HG02938 (cell line): Measurements from ENCODE around the gene CHD6.

ENCODE experiments used
- ATAC-seq: cut with Tn5 transposase; IDR thresholded peaks from one replicate; pipeline ENCODE4 v1.9.1; 2021; ENCODE audit warnings: mild to moderate bottlenecking, moderate library complexity; ENCODE audit not compliant: unreplicated experiment

The CHD6 gene

DNA sequence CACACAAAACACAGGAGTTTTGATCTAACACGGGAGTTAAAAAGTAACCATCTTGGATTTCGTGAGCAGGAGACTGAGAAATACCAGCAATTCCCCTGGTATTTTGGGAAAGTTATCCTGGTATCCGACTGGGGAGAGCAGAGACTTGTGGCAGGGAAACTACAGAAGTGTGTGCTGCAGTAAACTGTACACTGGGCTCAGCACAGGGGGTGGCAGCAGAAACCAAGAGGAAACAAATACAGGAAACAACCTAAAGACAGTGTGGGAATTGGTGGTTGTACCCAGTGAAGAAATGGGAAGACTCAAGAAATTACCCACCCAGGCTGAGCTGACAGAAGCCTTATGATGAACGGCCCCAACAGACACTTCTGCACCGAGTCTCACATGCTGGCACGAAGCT, 109.8 kb downstream of the CHD6 start:
- no peak for ATAC-seq

DNA sequence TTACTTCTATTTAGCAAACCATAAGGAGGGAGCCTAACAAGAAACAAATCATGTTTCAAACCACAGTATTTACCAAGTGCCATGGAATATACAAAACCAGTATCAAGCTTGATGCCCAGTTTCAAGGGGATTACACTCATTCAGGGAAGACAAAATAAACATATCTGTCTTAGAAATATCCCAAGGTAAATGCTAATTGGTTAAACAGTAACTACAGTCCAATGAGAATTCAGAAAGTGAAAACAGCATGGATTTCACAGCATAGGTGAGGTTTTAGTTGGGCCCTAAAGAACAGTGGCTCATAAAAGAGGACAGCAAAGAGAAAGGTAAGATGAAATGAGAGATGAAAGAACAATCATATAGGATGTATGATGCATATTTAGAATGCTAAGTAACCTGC, 110.3 kb downstream of the CHD6 start:
- ATAC-seq = no peak

GRCh38 chr20:41507436-41507835, 110.7 kb downstream of the CHD6 start:
- ATAC-seq = no peak

DNA sequence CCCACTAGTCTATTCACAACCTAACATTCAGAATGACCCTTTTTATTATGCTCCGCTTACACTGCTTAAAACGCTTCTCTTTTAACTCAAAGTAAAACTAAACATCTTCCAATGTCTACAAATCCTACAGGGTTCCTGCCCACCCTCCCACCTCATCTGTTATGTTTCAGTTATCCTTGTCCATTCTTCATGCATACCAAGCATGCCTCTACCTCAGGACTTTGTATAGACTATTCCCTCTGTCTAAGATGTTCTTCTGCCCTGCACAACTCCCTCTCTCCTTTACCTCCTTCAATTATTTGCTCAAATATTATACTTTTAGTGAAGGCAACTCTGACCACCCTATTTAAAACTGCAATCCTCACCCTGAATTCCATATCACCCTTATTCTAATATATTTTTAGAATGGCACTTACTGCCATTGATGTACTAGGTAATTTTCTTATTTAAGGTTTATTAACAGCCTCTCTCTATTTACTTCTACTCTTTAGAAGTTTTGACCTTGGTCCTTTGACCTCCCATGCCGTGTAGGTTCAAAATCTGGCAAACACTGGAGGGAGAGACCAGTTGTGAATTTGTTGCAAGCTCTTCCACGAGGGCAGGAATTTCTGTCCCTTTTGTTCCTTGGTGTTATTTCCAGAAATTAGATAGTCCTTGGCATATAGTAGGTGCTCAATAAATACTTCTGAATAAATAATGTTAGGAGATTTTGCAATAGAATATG, 111.8 kb downstream of the CHD6 start:
- ATAC-seq = no peak

- no peak for ATAC-seq
Measured at GRCh38 chr20:41505184-41505583, 113.0 kb downstream of the CHD6 start.

GRCh38 chr20:41501376-41501775, 116.8 kb downstream of the CHD6 start:
- ATAC-seq = no peak

DNA sequence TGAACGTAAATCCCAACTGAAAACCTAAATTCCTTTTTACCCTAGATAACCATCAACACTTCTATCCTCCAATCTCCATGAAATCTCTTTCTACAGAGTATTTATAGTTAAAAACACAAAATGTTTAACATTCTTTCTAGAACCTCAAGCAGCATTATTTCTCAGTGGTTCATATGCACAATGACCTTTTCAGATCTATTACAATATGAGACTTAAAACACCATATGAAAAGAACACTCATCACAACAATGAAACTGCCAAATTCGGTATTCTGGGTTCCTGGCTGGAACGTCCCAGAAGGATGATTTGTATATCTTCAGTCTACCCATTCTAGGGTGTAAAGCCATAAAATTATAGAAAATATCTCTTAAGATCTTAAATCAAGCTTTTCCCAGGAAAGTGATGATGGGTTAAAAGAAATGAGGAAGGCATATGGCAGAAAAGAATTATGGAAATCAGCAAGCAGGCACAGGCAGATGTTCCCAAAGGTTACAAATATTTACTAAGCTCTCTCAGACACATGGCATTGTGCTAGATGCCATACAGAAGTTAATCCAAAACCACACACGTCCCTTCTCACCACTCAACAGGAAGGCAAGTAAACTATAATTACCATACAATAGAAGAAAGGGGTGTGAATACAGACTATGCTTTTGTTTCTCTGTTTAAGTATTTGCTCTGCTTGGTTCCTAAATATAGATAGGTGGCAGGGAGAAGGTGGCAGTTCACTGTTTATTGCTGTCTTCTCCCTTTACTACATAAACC, 118.0 kb downstream of the CHD6 start:
- ATAC-seq = no peak

DNA sequence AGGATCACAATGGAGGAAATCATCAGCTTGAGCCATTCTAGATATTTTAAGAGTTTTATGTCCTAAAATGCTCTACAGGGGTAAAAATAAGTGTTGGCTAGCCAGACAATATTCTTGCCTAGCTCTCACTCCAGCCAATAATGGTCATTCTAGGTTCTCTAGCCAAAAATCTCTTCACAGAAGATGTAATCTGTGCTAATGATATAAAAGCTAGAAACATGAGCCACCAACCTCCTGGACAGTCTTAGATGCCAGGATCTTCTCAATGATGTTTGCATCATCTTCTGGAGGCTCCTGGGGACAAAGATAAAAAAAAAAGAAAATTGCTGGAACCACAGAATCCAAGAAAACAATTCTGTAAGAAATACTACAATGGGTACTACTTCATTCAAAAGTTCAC, 119.1 kb downstream of the CHD6 start:
- no peak for ATAC-seq

DNA sequence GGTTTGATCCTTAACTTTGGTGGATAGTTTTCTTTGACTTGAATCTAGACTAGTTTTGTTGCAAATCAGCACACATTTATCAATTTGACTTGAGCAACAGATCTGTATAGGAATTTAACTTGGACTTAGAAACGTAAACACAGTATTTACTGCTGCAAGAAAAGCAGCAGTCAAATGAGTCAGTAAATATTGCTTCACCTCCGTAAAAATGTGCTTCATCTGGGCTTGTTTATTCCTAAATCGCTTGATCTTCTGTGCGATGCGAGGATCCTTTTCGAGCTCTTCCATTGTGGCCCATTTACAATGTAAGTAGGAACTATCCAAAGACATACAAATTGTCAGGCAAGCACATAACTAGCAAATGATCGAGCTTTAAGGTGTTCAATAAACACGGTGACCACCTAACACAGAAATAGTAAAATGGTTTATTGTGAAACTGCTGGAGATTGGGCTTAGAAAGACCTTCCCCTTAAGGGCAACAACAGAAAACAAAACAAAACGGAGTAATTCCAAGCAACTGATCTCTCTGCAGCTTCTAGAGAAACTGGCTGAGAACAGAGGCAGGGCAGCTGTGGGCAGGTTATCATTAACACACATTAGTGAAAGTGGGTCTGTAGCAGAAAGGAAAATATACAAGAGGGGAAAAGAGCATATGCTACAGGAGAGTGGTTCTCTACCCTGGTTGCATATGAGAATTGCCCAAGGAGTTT, 120.8 kb downstream of the CHD6 start:
- no peak for ATAC-seq

- no peak for ATAC-seq
Measured at GRCh38 chr20:41494451-41494850, 123.7 kb downstream of the CHD6 start.

DNA sequence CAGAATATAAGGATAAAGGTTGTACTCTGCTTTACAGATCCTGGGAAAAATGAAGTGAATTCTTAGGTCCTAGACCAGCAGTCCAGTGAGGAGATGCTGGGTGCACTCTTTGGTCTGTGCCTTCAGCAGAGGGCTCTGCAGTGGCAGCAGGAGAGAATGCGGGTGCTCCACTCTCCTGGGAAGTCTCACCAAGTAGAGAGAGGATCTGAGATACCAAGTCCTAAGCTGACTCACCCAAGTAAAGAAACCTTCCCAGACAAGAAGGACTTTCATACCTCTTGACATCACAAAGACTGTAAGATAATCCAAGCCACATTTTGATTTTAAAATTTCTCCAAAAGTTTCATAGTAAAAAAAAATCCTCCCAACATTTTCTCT, 134.6 kb downstream of the CHD6 start:
- ATAC-seq = no peak

DNA sequence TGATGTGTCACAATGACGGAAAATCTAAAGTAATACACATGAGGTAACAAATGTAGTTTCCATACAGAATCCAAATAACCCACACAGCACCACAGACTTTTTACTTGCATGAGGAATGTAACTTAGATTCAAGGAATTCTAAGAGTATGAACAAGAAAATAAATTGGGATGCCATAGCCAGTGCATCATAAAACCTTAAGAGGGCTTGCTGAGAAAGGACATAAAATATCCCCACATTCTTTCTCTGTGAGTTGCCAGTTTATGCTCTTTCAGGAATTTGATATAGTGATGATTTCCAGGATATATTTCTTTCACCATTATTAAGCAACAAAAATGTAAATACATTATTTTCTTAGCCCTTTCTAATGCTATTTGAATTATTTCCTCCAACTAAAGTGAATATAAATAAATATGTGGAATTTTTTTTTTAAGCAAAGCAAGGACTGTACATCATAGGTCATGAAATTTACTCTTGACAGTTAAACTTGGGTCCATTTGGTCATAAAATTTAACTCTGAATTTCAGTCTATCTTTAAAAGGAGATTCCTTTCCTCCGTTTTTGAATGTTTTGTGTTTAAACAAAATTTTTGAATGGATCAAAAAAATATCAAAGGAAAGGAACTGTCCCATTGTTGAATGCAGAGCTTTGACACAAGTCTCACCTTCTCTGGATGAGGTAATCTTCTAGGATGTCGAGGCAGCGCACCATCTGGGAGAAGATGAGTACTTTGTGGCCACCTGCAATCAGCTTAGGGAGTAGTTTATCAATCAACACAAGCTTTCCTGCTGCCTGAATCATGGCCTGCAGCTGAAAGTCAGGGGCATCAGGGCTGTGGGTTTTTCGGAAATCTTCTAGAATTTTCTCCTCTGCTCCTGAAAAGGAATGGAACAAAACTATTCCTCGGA, 135.3 kb downstream of the CHD6 start:
- ATAC-seq = no peak

GRCh38 chr20:41480054-41480770, 138.0 kb downstream of the CHD6 start:
- ATAC-seq = no peak

- no peak for ATAC-seq
Measured at GRCh38 chr20:41479113-41479512, 139.1 kb downstream of the CHD6 start.

- ATAC-seq = no peak
Measured at GRCh38 chr20:41478026-41478425, 140.2 kb downstream of the CHD6 start.

DNA sequence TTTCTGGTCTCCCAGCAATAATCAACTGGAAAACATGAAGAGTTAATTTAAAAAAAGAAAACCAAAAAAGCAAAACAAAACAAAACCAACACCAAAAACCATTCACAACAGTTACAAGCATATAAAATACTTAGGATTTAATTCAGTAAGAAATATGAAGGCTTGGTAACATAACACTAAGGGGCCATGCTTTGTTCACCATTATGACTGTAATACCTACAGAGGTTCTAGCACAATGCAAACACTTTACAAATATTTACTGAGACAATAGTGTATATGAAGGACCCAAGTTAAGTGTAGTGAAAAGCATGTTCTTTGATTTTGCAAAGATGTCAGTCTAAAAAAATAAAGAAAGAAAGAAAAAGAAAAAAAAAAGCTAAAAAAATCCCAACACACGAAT, 141.7 kb downstream of the CHD6 start:
- ATAC-seq = no peak

DNA sequence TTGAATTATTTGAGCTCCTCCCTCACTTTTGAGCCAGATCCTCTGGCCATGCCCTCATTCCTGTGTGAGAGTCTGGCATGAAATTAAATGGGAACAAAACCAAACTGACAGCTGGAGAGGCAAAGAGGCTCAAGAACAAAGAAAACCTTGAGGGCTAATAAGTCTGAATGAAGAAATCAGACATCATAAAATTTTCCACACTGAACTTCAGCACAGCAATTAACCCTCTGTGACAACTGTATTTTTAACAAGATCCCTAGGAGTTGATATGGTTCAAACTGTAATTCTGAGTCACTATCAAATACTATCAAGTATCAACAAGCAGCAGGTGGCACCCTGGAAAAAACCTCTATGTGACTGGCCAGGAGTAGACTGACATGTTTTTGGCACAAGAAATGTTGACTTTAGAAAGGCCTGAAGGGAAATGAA, 142.2 kb downstream of the CHD6 start:
- ATAC-seq = no peak

GRCh38 chr20:41475503-41475902, 142.7 kb downstream of the CHD6 start:
- ATAC-seq = no peak

GRCh38 chr20:41470362-41471095, 147.6 kb downstream of the CHD6 start:
- no peak for ATAC-seq

GRCh38 chr20:41469868-41470267, 148.3 kb downstream of the CHD6 start:
- ATAC-seq = no peak
